ENCODE data around the gene TLE4.

DNA sequence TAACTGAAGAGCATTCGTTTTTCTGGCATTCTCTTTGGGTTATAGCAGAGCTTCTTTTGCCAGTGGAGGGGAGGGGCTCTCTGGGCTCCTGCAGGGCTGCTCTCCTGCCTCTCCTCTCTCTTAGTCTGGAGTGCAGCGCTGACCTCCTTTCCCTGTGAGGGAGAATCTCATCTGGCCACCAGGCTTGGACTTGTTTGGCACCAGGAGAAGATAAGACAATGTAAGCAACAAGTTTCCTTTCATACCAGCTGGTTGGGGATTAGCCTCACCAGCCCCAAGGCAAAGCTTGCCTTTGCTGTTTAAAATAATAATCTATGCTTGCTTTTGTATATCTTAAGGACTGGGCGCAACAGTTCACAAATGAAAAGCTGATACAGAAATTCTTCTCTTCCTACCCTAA lies 196.4 kb downstream of the TLE4 start:
- TF ChIP-seq, protein P1, sequence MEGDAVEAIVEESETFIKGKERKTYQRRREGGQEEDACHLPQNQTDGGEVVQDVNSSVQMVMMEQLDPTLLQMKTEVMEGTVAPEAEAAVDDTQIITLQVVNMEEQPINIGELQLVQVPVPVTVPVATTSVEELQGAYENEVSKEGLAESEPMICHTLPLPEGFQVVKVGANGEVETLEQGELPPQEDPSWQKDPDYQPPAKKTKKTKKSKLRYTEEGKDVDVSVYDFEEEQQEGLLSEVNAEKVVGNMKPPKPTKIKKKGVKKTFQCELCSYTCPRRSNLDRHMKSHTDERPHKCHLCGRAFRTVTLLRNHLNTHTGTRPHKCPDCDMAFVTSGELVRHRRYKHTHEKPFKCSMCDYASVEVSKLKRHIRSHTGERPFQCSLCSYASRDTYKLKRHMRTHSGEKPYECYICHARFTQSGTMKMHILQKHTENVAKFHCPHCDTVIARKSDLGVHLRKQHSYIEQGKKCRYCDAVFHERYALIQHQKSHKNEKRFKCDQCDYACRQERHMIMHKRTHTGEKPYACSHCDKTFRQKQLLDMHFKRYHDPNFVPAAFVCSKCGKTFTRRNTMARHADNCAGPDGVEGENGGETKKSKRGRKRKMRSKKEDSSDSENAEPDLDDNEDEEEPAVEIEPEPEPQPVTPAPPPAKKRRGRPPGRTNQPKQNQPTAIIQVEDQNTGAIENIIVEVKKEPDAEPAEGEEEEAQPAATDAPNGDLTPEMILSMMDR (IDR thresholded peaks at IDR 0.05) = no peak
- TF ChIP-seq POLR2A (IDR thresholded peaks at IDR 0.05) = no peak
